Gastroesophageal sphincter (tissue), 3 donors: Measurements from ENCODE around the gene GPHA2.

Experiments used
- EP300 ChIP-seq: sonication (generic); formaldehyde crosslinking; IDR thresholded peaks from one replicate; pipeline ENCODE4 v1.6.1; 2017; ENCODE audit warnings: antibody characterized with exemption, mild to moderate bottlenecking
- POLR2A ChIP-seq, 2 donors: fragments of 450-650 bp; IDR thresholded peaks; one replicate each; pipeline ENCODE4 v1.6.1; 2017; ENCODE audit warnings: antibody characterized with exemption in 2 of 2, mild to moderate bottlenecking in 2 of 2, moderate library complexity in 1 of 2
- POLR2AphosphoS5 ChIP-seq: sonication (generic); formaldehyde crosslinking; IDR thresholded peaks from one replicate; pipeline ENCODE4 v1.6.1; 2017; ENCODE audit warnings: antibody characterized with exemption
- TF ChIP-seq, protein P1 (sequence below), 4 experiments: fragments of 200-600 bp in 2 of 4; fragments of 450-650 bp in 2 of 4; sonication (generic) in 1 of 4; IDR thresholded peaks; one replicate each; pipeline ENCODE4 v1.5.1; 2017 to 2019; ENCODE audit warnings: antibody characterized with exemption in 4 of 4, mild to moderate bottlenecking in 2 of 4, moderate library complexity in 2 of 4

- TF ChIP-seq, protein P1, sequence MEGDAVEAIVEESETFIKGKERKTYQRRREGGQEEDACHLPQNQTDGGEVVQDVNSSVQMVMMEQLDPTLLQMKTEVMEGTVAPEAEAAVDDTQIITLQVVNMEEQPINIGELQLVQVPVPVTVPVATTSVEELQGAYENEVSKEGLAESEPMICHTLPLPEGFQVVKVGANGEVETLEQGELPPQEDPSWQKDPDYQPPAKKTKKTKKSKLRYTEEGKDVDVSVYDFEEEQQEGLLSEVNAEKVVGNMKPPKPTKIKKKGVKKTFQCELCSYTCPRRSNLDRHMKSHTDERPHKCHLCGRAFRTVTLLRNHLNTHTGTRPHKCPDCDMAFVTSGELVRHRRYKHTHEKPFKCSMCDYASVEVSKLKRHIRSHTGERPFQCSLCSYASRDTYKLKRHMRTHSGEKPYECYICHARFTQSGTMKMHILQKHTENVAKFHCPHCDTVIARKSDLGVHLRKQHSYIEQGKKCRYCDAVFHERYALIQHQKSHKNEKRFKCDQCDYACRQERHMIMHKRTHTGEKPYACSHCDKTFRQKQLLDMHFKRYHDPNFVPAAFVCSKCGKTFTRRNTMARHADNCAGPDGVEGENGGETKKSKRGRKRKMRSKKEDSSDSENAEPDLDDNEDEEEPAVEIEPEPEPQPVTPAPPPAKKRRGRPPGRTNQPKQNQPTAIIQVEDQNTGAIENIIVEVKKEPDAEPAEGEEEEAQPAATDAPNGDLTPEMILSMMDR (IDR thresholded peaks at IDR 0.05): no peak
- TF ChIP-seq EP300 (no peak), POLR2A (IDR thresholded peaks at IDR 0.05) (no peak), POLR2AphosphoS5 (no peak)
These were observed 18.5 kb upstream of the GPHA2 start for GRCh38 chr11:64954201-64954600.
